GM11168 (cell line): ENCODE data around the gene TMEM72.

Source experiments
- in situ Hi-C: fragments of 300-500 bp; cut with MboI; formaldehyde crosslinking; loops from one replicate; pipeline ENCODE4 v1.12.0; 2022; ENCODE audit warnings: low sequenced_read_pairs; ENCODE audit not compliant: unreplicated experiment

TMEM72 gene

GRCh38 chr10:44931621-44932516 is 20.7 kb downstream of the TMEM72 start:
- in situ Hi-C loops: loop anchor here (5.0 kb wide), 1 partner anchor 45 kb away; the partner anchor contains the start of gene DEPP1

GRCh38 chr10:44932517-44933450 is 21.6 kb downstream of the TMEM72 start:
- in situ Hi-C loops: loop anchor here (5.0 kb wide), 1 partner anchor 45 kb away; the partner anchor contains the start of gene DEPP1

GRCh38 chr10:44933451-44934321 is 22.5 kb downstream of the TMEM72 start:
- in situ Hi-C loops: loop anchor here (5.0 kb wide), 1 partner anchor 44 kb away; the partner anchor contains the start of gene DEPP1

GRCh38 chr10:44934416-44935200 is 23.5 kb downstream of the TMEM72 start:
- in situ Hi-C loops: loop anchor here (5.0 kb wide), 1 partner anchor 43 kb away; the partner anchor contains the start of gene DEPP1

GRCh38 chr10:44935201-44935965 is 24.2 kb downstream of the TMEM72 start:
- in situ Hi-C loops: no loop called here

- in situ Hi-C loops: no loop called here
These were observed 24.8 kb downstream of the TMEM72 start for GRCh38 chr10:44935966-44936295.

GRCh38 chr10:44936314-44936975 is 25.3 kb downstream of the TMEM72 start:
- in situ Hi-C loops: no loop called here

GRCh38 chr10:44937196-44938005 is 26.3 kb downstream of the TMEM72 start:
- in situ Hi-C loops: no loop called here

- in situ Hi-C loops: no loop called here
These were observed 27.8 kb downstream of the TMEM72 start for GRCh38 chr10:44938956-44939355.

GRCh38 chr10:44939691-44940401 is 28.7 kb downstream of the TMEM72 start:
- in situ Hi-C loops: no loop called here

- in situ Hi-C loops: no loop called here
These were observed 33.2 kb downstream of the TMEM72 start for GRCh38 chr10:44944354-44944753.

GRCh38 chr10:44946205-44946604 is 35.1 kb downstream of the TMEM72 start:
- in situ Hi-C loops: no loop called here

- in situ Hi-C loops: no loop called here
These were observed 36.4 kb downstream of the TMEM72 start for GRCh38 chr10:44947371-44948152.

- in situ Hi-C loops: no loop called here
These were observed 37.5 kb downstream of the TMEM72 start for GRCh38 chr10:44948642-44949041.

GRCh38 chr10:44949127-44949802 is 38.1 kb downstream of the TMEM72 start:
- in situ Hi-C loops: no loop called here
